IPS-15b (cell line): ENCODE data around the gene HS2ST1.
"Not testable (repeated sequence)": the region's sequence is repeated elsewhere in the genome, so short reads cannot be mapped to it uniquely, and the experiment has no call there.

Experiments
- H3K27me3 ChIP-seq: one replicate; pipeline ENCODE4 v1.6.1; 2013; ENCODE audit warnings: low read length; ENCODE audit not compliant: control insufficient read depth, insufficient read depth
- H3K36me3 ChIP-seq: one replicate; pipeline ENCODE4 v1.6.1; 2013; ENCODE audit warnings: low read length; ENCODE audit not compliant: control insufficient read depth, insufficient read depth
- H3K4me1 ChIP-seq: one replicate; pipeline ENCODE4 v1.6.1; 2013; ENCODE audit warnings: mild to moderate bottlenecking, low read length; ENCODE audit not compliant: control insufficient read depth, insufficient read depth
- H3K4me3 ChIP-seq: one replicate; pipeline ENCODE4 v1.5.1; 2013; ENCODE audit warnings: low read depth, low read length
- H3K9ac ChIP-seq: one replicate; pipeline ENCODE4 v1.6.1; 2013; ENCODE audit warnings: low read depth, mild to moderate bottlenecking, low read length
- H3K9me3 ChIP-seq: one replicate; pipeline ENCODE4 v1.6.1; 2013; ENCODE audit warnings: mild to moderate bottlenecking, low read length; ENCODE audit not compliant: control insufficient read depth, insufficient read depth

Gene HS2ST1

GRCh38 chr1:86998280-86998679, 83.8 kb downstream of the HS2ST1 start:
- Histone ChIP-seq H3K9ac (no peak overlapping the region), H3K36me3 (no peaks in the 10 kb centered on the region), H3K27me3 (no peaks in the 10 kb centered on the region), H3K4me3 (no peak overlapping the region), H3K4me1 (peaks cover 4% of the 10 kb centered on the region), H3K9me3 (no peaks in the 10 kb centered on the region)

- Histone ChIP-seq H3K4me3 (no peak overlapping the region), H3K36me3 (no peaks in the 10 kb centered on the region), H3K4me1 (peaks cover 4% of the 10 kb centered on the region), H3K27me3 (no peaks in the 10 kb centered on the region), H3K9ac (no peak overlapping the region), H3K9me3 (no peaks in the 10 kb centered on the region)
Measured at GRCh38 chr1:86998727-86999126, 84.3 kb downstream of the HS2ST1 start.

GRCh38 chr1:87000460-87000859, 86.0 kb downstream of the HS2ST1 start:
- no peaks in the 10 kb centered on the region for H3K27me3 ChIP-seq
- H3K9ac ChIP-seq, result no peak overlapping the region
- peaks cover 4% of the 10 kb centered on the region for H3K4me1 ChIP-seq
- no peak overlapping the region for H3K4me3 ChIP-seq
- no peaks in the 10 kb centered on the region for H3K9me3 ChIP-seq
- no peaks in the 10 kb centered on the region for H3K36me3 ChIP-seq

- Histone ChIP-seq H3K9ac (no peak overlapping the region), H3K36me3 (no peaks in the 10 kb centered on the region), H3K27me3 (no peaks in the 10 kb centered on the region), H3K4me1 (no peaks in the 10 kb centered on the region), H3K9me3 (no peaks in the 10 kb centered on the region), H3K4me3 (no peak overlapping the region)
Measured at GRCh38 chr1:87004857-87005256, 90.4 kb downstream of the HS2ST1 start.

GRCh38 chr1:87007323-87007722, 92.9 kb downstream of the HS2ST1 start:
- H3K4me3 ChIP-seq, result no peak overlapping the region
- no peaks in the 10 kb centered on the region for H3K4me1 ChIP-seq
- H3K27me3 ChIP-seq, result no peaks in the 10 kb centered on the region
- no peaks in the 10 kb centered on the region for H3K36me3 ChIP-seq
- H3K9me3 ChIP-seq, result no peaks in the 10 kb centered on the region
- H3K9ac ChIP-seq, result no peak overlapping the region

GRCh38 chr1:87013385-87013784, 99.0 kb downstream of the HS2ST1 start:
- not testable (repeated sequence) for H3K4me3 ChIP-seq, H3K9me3 ChIP-seq, H3K27me3 ChIP-seq, H3K36me3 ChIP-seq, H3K9ac ChIP-seq, H3K4me1 ChIP-seq

- Histone ChIP-seq H3K4me3 (no peak overlapping the region), H3K27me3 (no peaks in the 10 kb centered on the region), H3K4me1 (no peaks in the 10 kb centered on the region), H3K36me3 (peaks cover 2% of the 10 kb centered on the region), H3K9me3 (peaks cover 2% of the 10 kb centered on the region), H3K9ac (no peak overlapping the region)
Measured at GRCh38 chr1:87017998-87018672, 103.7 kb downstream of the HS2ST1 start.

GRCh38 chr1:87023326-87023725, 108.9 kb downstream of the HS2ST1 start:
- Histone ChIP-seq H3K9me3 (no peaks in the 10 kb centered on the region), H3K27me3 (no peaks in the 10 kb centered on the region), H3K36me3 (no peaks in the 10 kb centered on the region), H3K4me1 (no peaks in the 10 kb centered on the region), H3K9ac (no peak overlapping the region), H3K4me3 (no peak overlapping the region)

- Histone ChIP-seq H3K9me3 (no peaks in the 10 kb centered on the region), H3K36me3 (no peaks in the 10 kb centered on the region), H3K9ac (no peak overlapping the region), H3K27me3 (no peaks in the 10 kb centered on the region), H3K4me1 (no peaks in the 10 kb centered on the region), H3K4me3 (no peak overlapping the region)
Measured at GRCh38 chr1:87024936-87025540, 110.6 kb downstream of the HS2ST1 start.

- not testable (repeated sequence) for H3K36me3 ChIP-seq, H3K27me3 ChIP-seq, H3K4me3 ChIP-seq, H3K9ac ChIP-seq, H3K9me3 ChIP-seq, H3K4me1 ChIP-seq
Measured at GRCh38 chr1:87027561-87027960, 113.1 kb downstream of the HS2ST1 start.

- no peak overlapping the region for H3K9ac ChIP-seq
- H3K36me3 ChIP-seq, result no peaks in the 10 kb centered on the region
- H3K9me3 ChIP-seq, result no peaks in the 10 kb centered on the region
- no peaks in the 10 kb centered on the region for H3K27me3 ChIP-seq
- no peaks in the 10 kb centered on the region for H3K4me1 ChIP-seq
- H3K4me3 ChIP-seq, result no peak overlapping the region
Measured at GRCh38 chr1:87028576-87028975, 114.1 kb downstream of the HS2ST1 start.
